GM19395 (cell line): Measurements from ENCODE around the gene VAC14.

Experiments
- ATAC-seq: cut with Tn5 transposase; IDR thresholded peaks from one replicate; pipeline ENCODE4 v1.9.1; 2021; ENCODE audit warnings: mild to moderate bottlenecking, moderate library complexity; ENCODE audit not compliant: unreplicated experiment

VAC14 gene

GRCh38 chr16:70709457-70709856 lies 91.5 kb downstream of the VAC14 start:
- no peak for ATAC-seq

DNA sequence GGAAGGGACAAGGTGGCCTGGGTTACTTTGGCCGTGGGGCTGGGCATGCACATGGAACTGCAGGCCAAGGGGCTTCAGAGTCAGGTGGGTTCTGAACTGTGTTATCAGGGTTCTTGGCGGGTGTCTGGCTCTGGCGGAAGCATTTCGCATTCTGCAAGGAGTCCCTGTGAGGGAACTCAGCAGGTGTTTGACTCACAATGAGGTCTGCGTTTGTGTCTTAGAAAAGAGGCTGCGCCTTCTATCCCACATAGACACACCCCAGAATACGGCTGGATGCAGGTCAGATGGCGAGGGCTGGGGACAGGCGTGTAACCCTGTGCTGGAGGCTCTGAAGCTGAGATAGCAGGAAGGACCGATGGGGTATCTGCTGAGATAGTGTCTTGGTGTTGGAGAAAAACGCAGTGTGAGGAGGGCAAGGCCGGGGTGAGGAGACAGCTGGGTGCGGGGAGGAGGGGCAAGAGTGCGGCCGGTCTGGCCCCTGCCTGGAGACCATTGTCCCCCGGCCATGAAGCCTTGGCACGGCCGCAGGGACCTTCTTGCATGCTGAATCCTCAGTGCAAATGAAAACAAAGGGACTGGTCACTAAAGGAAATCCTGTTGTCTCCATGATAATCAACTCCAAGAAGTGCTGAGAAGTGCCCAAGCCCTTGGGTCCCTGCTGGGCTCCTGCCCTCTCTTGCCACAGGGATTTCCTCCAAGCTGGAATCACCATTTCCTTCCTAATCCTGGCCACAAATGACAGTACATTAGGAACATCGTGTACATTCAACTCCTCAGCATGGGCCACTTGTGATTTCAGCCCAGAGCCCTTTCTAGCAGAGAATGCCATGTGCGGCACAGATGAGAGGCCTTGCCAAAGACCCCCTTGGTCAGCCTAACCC lies 92.4 kb downstream of the VAC14 start:
- ATAC-seq: no peak

DNA sequence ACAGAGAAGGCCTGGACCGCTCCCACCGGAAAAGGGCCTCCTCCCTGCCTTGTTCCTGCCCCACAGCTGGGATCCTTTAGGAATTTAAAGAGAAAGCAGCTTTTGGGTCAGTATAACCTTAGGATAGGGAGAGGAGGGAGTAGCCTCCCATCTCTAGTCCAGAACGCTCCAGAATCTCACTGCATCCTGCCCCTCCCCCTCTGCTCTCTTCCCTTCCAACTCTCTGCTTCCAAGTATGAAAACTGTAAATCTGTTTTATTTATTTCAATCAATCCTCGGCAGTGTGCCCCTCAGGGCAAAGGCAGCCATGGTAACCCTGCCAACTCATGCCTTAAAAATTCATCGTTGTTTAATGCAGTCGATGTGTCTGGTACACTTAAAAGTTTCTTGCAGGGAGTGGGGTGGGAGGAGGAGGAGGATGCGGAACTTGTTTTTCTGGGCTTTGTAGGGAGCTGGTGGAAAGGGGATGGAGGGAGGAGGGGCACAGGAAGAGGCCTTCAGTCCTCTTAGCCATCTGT lies 94.0 kb downstream of the VAC14 start:
- ATAC-seq: no peak

GRCh38 chr16:70705056-70705455 lies 95.9 kb downstream of the VAC14 start:
- no peak for ATAC-seq

DNA sequence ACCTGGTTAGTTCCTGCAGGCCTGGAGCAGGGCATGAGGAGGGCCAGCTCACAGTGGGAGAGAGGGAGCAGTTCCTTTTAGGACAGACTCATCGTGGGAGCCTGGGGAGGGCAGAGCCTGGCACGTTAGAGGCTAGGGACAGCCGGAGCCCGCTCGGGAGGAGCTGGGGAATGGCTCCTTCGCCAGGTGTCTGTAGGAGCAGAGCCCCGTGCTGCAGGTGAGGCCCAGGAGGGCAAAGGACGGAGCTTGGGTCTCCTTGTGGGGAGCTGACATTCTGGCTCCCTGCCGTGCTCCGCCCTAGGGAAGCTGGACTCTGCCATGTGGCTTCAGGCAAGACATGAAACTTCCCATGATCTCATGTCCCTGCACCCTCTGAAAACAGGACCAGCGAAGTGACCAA lies 96.4 kb downstream of the VAC14 start:
- ATAC-seq: no peak

- no peak for ATAC-seq
These were observed 97.0 kb downstream of the VAC14 start for GRCh38 chr16:70703835-70704381.

DNA sequence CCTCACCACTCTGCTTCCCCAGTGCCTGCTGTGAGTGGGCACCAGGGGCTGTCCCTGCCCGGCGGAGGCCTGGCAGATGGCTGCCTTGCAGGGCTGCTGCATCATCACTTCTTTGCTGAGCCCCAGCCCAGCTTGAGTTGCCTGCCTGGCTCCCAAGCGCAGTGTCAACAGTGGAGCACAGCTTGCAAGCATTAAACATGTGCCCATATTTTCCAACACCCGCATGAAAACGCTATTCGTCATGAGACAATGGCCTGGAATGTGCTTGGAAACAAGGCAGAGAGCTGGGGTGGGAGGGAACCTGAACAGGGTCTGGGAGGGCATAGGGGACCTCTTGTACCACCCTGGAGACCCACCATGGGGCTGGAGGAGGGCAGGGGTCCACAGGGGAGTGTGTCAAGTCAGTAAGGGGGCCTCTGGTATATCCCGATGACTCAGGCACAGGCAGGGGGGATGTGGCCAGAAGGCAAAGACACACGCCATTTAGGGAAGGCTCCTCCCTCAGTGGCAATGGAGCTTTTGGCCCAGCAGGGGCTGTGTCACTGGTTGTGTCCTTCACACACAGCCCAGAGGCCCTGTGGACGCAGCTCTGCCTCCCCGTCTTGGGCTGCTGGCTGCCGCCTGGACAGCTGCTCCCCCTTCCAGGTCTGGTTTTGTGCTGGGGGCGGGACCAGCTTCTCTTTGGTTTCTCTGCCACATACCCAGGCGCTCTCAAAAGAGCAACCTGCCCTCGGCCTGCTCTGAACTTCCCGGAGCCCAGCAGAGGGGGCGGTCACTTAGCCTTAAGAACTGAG lies 97.7 kb downstream of the VAC14 start:
- no peak for ATAC-seq

GRCh38 chr16:70702624-70703023 lies 98.3 kb downstream of the VAC14 start:
- no peak for ATAC-seq

DNA sequence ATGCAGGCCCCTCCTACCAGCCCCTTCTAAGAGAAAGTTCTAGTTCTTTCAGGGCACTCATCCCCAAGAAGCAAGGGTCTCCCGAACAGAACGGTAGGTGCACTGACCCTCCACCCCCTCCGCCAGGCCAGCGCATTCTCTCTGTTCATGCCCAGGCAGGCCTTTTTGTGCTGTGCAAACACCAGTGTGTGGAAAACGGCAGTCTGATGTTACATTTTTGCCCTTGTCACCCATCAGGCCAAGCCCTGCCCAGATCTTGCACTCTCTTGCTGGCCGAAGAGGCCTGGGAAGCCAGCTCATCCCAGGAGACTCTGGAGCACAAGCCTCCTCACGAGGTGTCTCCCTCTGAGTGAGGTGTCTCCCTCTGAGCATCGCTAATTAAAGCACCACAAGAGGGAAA lies 99.0 kb downstream of the VAC14 start:
- ATAC-seq: no peak

DNA sequence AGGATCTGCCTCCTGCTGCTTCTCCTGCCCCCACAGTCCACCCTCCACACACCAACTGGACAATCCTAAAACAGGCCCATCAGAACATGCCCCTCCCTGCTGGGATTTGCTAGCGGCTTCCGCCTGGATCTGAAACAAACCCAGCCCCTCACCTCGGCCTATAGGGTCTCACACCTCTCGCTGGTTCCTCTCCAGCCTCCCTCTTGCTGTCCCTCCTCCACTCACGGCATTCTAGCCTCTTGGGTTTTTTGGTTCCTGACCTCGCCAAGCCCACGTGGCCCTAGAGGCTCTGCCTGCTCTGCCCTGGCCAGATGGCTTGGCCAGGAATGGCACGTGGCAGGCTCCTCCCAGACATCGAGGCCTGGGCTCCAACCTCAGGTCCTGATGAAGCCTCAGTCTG lies 99.4 kb downstream of the VAC14 start:
- no peak for ATAC-seq

- no peak for ATAC-seq
These were observed 99.9 kb downstream of the VAC14 start for GRCh38 chr16:70701036-70701435.

DNA sequence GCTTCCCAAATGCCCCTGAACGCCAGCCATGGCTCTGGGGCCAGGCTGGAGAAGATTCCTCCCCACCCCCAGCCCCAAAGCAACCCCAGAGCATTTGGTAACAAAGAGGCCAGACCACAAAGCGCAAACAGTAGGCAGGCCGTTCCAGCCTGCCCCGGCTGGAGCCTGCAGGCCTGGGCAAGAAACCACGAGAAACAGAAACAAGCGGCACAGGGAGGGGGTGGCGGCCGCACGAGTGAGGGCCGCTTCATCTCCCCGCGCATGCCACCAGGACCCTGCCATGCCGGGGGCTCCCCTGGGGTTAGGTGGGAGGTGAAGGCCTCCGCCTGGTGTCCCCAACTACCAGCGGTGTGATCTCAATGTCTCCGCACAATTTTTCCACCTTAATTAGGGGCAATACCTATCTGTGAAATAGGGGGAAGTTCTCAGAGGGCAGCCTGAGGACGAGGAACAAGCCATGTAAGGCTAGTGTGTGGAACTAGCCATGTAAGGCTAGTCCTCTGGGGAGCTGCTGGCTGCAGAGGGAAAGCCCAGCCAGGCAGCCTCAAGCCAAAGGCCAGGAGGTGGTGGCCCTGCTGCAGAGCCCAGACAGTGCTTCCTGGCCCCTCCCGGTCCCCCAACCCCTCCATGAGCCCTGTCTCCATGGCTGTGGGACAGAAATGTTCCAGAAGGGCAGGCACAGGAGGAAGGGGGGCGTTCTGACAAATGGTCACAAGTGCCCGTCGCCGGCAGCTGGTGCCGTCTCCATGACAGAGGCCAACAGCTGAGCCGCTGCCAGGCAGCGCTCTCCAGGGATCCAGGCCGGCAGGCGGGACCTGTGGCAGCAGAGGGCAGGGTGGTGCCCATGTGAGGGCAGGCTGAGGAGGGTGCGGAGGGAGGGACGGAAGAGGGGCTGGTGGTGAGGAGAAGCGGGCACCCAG lies 100.6 kb downstream of the VAC14 start:
- ATAC-seq: no peak

DNA sequence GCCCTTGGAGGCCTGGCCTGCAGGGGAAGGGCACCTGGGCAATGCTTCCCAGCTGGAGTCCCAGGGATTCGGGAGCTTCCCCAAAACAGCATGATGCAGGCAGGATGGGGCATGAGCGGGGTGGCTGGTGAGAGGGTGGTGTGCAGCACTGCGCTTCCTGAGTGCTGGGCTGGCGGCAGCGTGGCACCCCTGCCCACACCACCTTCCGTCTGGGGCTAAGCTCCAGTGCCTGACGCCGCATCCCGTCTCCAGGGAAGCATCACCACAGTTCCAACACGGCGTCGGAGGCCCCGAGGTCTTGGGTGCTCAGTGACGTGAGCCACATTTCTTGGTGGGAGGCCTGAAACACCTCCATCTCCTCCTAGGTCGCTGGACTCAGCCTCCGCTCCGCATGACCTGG lies 101.3 kb downstream of the VAC14 start:
- no peak for ATAC-seq

GRCh38 chr16:70698901-70699300 lies 102.1 kb downstream of the VAC14 start:
- ATAC-seq: no peak

GRCh38 chr16:70697594-70698170 lies 103.3 kb downstream of the VAC14 start:
- ATAC-seq: no peak

DNA sequence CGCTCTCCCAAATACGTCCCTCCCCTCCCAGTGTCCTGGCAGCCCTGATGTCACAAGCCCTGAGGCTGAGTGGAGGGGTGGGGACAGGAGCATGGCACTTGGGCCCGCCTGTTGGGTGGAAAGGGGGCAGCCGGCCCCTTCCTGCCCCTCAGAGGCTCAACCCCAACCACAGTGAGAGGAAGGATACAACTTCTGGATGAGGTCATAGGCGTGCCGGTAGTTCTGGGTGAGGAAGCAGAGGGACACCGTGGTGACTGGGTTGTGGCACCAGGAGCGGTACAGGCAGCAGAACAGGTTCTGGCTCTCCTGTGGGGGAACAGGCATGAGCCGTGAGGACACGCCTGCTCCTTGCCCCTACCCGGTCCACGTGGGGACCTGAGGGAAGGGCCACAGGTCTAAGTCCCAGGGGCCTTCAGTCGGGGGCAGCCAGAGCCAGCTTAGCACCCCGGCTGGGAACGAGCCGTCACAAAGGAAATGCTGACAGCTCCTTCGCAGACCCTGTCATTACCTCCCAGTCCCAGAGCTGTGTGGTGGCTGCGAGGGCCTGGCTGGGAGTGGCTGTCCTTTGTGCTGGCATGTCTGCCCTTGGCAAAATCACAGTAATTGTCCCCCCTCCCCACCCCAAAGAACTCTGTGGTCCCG lies 103.9 kb downstream of the VAC14 start:
- ATAC-seq: no peak

DNA sequence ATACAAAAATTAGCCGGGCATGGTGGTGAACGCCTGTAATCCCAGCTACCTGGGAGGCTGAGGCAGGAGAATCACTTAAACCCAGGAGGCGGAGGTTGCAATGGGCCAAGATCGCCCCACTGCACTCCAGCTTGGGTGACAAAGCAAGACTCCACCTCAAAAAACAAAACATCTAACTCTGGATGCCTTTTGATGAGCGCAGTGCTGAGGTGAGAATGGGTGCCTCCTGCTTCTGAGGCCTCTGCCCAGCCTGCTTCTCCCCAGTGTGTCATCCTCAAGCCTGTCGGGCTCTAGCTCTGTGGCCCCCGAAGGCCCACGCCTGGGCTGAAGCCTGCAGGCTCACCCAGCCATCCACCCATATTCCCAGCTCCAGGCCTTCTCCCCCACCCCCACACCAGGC lies 104.6 kb downstream of the VAC14 start:
- no peak for ATAC-seq

DNA sequence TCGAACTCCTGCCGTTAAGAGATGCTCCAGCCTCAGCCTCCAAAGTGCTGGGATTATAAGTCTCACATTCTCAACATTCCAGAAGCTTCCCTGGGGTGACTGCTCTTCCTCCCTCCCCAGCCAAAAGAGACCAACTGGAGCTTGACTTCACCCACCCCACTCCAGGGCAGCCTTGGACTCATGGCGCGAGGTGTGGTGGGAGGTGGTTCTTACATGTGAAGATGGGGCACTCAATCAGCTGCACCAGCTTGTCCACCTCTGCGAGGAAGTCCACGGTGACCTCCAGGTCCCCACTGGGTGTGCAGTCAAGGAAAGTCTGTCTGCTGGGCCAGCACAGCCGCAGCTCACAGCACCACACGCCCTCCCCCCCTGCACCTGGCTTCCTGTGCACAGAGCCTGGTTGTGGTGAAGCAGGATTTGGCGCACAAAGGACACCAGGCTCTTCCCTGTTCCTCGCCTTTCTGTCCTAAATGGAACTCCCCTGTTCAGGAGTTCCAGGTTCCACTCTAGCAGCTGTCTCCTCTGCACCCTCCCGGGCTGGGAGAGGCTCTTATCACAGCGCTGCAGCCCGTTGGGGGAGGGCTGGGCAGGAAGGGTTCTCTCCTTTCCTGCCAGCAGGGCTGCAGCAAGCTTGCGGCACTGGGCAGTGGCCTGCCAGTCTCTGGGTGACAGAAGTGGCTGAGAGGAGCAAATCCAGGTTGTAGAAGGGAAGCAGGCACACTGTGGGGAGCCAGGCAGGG lies 105.5 kb downstream of the VAC14 start:
- no peak for ATAC-seq

GRCh38 chr16:70694868-70695218 lies 106.1 kb downstream of the VAC14 start:
- ATAC-seq: no peak
